ENCODE results near the gene SERPINA12. TPM values are rescaled to one million over a fixed set of nuclear protein-coding genes. Genes with fewer than 3 reads are reported as not detected.

SERPINA12 gene
- total and polyA plus RNA-seq, 8 donors, result not detected

- DNase-seq (no peak), ATAC-seq (no peak)
- Histone ChIP-seq H3K36me3 (no peaks in the 10 kb centered on the region), H3K27ac (no peak overlapping the region), H3K27me3 (peaks cover 0 to 37% of the 10 kb centered on the region in 2 donors), H3K9me3 (no peaks in the 10 kb centered on the region), H3K4me1 (no peaks in the 10 kb centered on the region), H3K4me3 (no peak overlapping the region)
- TF ChIP-seq CTCF (IDR thresholded peaks at IDR 0.05), result no peak
- intact Hi-C loops (cut with DNase I), result no loop called here
Observed at GRCh38 chr14:94538070-94538740, 28.9 kb upstream of the SERPINA12 start.

GRCh38 chr14:94536836-94537235 is 27.6 kb upstream of the SERPINA12 start:
- Histone ChIP-seq H3K27me3 (peaks cover 0 to 42% of the 10 kb centered on the region in 2 donors), H3K4me3 (no peak overlapping the region), H3K36me3 (no peaks in the 10 kb centered on the region), H3K4me1 (no peaks in the 10 kb centered on the region), H3K27ac (no peak overlapping the region), H3K9me3 (no peaks in the 10 kb centered on the region)
- no peak for TF ChIP-seq CTCF (IDR thresholded peaks at IDR 0.05)
- DNase-seq, result no peak
- no peak for ATAC-seq
- intact Hi-C loops (cut with DNase I), result no loop called here

GRCh38 chr14:94535506-94535905 is 26.2 kb upstream of the SERPINA12 start:
- peaks cover 0 to 42% of the 10 kb centered on the region in 2 donors for H3K27me3 ChIP-seq
- intact Hi-C loops (cut with DNase I), result no loop called here
- no peak overlapping the region for H3K27ac ChIP-seq
- no peak overlapping the region for H3K4me3 ChIP-seq
- no peak for ATAC-seq
- no peaks in the 10 kb centered on the region for H3K9me3 ChIP-seq
- TF ChIP-seq CTCF (IDR thresholded peaks at IDR 0.05), result no peak
- H3K36me3 ChIP-seq, result no peaks in the 10 kb centered on the region
- no peak for DNase-seq
- H3K4me1 ChIP-seq, result no peaks in the 10 kb centered on the region

GRCh38 chr14:94532447-94532846 is 23.2 kb upstream of the SERPINA12 start:
- Histone ChIP-seq H3K27ac (no peak overlapping the region), H3K27me3 (peaks cover 0 to 30% of the 10 kb centered on the region in 2 donors), H3K4me1 (no peaks in the 10 kb centered on the region), H3K36me3 (no peaks in the 10 kb centered on the region), H3K9me3 (no peaks in the 10 kb centered on the region), H3K4me3 (no peak overlapping the region)
- TF ChIP-seq CTCF (IDR thresholded peaks at IDR 0.05), result no peak
- no peak for DNase-seq
- ATAC-seq, result no peak
- intact Hi-C loops (cut with DNase I), result no loop called here

- peaks cover 0 to 30% of the 10 kb centered on the region in 2 donors for H3K27me3 ChIP-seq
- H3K4me1 ChIP-seq, result no peaks in the 10 kb centered on the region
- ATAC-seq (no peak), DNase-seq (no peak)
- H3K4me3 ChIP-seq, result no peak overlapping the region
- TF ChIP-seq CTCF (IDR thresholded peaks at IDR 0.05), result no peak
- intact Hi-C loops (cut with DNase I), result no loop called here
- H3K36me3 ChIP-seq, result no peaks in the 10 kb centered on the region
- H3K9me3 ChIP-seq, result no peaks in the 10 kb centered on the region
- H3K27ac ChIP-seq, result no peak overlapping the region
Observed at GRCh38 chr14:94531187-94531586, 21.9 kb upstream of the SERPINA12 start.

All from left lung (tissue), 10 donors.